Large intestine (tissue), 3 donors: ENCODE results near the gene MYOCOS. TPM values are rescaled to one million over a fixed set of nuclear protein-coding genes. Genes with fewer than 3 reads are reported as not detected.

Experiments
- DNase-seq, 2 donors: peaks; one replicate each; pipeline versions ENCODE4 v3.0.0 to v3.0.0-alpha.2; 2013
- H3K27ac ChIP-seq: one replicate; pipeline ENCODE4 v1.5.1; 2013; ENCODE audit warnings: low read length
- H3K27me3 ChIP-seq: 2 replicates; pipeline ENCODE4 v1.6.1; 2013; ENCODE audit warnings: low read length; ENCODE audit not compliant: control insufficient read depth, insufficient read depth
- H3K36me3 ChIP-seq: 2 replicates; pipeline ENCODE4 v1.6.1; 2013; ENCODE audit warnings: low read length; ENCODE audit not compliant: control insufficient read depth, insufficient read depth
- H3K4me1 ChIP-seq: one replicate; pipeline ENCODE4 v1.6.1; 2013; ENCODE audit warnings: low read length; ENCODE audit not compliant: control insufficient read depth, insufficient read depth
- H3K4me3 ChIP-seq: one replicate; pipeline ENCODE4 v1.5.1; 2013; ENCODE audit warnings: low read length
- H3K9me3 ChIP-seq: one replicate; pipeline ENCODE4 v1.6.1; 2013; ENCODE audit warnings: mild to moderate bottlenecking, low read depth, low read length, moderate library complexity; ENCODE audit not compliant: control insufficient read depth
- WGBS: methylation state at CpG from one replicate; pipeline ENCODE4 v1.1.5; 2013; ENCODE audit warnings: low lambda C conversion rate; ENCODE audit not compliant: insufficient coverage; 5-methylcytosine and 5-hydroxymethylcytosine counted together
- polyA plus RNA-seq: library from polyadenylated mRNA; unstranded; fragments of 120-200 nt; gene quantifications from one replicate; pipeline ENCODE4 v1.2.1, GENCODE V29; 2013

MYOCOS gene
- polyA plus RNA-seq, 1 donor: not detected

DNA sequence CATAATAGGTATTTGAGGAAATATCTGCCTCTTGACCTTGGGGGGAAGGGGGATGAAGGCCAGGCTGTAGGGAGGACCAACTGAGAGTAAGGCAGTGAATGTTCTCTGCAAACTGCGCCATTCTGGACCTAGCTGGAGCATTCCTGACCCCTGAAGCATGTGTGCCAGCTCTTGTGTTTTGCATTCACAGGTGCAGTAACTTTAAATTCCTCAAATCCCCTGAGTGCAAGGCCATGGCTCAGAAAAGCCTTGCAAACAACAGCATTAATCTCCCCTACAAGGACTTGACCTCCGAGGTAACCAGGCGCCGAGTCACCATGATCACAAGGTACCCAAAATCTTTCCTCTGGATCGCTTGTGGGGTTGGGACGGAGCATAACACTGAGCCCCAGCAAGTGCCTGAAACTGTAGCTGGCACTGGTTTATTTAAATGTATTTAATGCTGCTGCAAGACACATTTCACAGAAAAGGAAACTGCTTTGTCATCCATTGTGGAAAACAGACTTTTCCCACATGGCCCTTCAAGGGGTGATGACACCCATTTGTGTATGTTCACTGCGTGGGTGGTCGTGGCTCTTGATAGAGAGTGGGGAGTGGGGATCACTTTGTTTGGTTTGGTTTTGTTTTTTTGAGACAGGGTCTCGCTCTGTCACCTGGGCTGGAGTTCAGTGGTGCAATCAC is 1.7 kb downstream of the MYOCOS start:
- DNase-seq: no peak
- no CpG with 5 or more reads among the region's 9 CpGs for WGBS
- H3K9me3 ChIP-seq: no peaks in the 10 kb centered on the region
- no peaks in the 10 kb centered on the region for H3K36me3 ChIP-seq
- peaks cover 3% of the 10 kb centered on the region for H3K27me3 ChIP-seq
- no peak overlapping the region for H3K4me3 ChIP-seq
- H3K27ac ChIP-seq: no peak overlapping the region
- H3K4me1 ChIP-seq: no peaks in the 10 kb centered on the region

DNA sequence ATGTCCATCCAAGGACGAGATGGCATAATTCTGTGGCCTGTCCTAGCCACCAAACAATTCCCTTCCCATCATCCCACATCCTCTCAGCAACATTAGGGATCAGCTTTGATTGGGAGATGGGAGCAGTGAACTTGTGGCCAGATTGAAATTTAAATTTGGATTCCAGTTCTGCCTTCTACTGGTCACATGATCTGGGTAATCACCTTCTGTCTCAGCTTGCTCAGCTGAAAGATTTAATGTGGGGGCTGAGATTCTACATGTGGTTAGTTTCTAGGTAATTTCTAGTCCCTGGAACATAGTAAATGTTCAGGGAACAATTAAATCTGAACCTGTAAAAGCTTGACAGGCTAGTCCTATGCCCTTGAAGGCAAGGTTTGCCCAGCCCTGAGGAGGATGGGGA is 3.2 kb downstream of the MYOCOS start:
- Histone ChIP-seq H3K27me3 (peaks cover 3% of the 10 kb centered on the region), H3K9me3 (no peaks in the 10 kb centered on the region), H3K27ac (no peak overlapping the region), H3K4me3 (no peak overlapping the region), H3K4me1 (no peaks in the 10 kb centered on the region), H3K36me3 (no peaks in the 10 kb centered on the region)
- no CpG with 5 or more reads among the region's 1 CpG for WGBS
- no peak for DNase-seq

- WGBS: 100% methylated on average over 1 of the region's 5 CpGs
- Histone ChIP-seq H3K9me3 (no peaks in the 10 kb centered on the region), H3K27me3 (peaks cover 2% of the 10 kb centered on the region)
Observed at GRCh38 chr1:171627020-171627419, 5.0 kb downstream of the MYOCOS start.

DNA sequence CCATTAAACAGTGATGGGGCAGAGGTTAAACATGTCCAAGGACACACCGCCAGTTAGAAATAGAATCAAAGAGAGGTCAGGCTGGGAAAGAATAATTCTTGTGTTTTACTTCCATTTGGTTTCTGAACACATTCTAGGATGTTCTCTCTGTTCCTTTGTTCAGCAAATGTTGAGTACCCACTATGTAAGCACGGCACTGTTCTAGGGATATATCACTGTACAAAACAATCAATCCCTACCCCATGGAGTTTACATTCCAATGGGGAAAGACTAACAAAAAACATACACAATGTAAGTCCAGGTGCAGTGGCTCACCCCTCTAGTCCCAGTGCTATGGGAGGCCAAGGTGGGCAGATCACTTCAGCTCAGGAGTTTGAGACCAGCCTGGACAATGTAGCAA is 6.2 kb downstream of the MYOCOS start:
- no peaks in the 10 kb centered on the region for H3K9me3 ChIP-seq
- H3K27me3 ChIP-seq: no peaks in the 10 kb centered on the region
- no peaks in the 10 kb centered on the region for H3K4me1 ChIP-seq
- no peak overlapping the region for H3K27ac ChIP-seq
- DNase-seq: no peak
- WGBS: 100% methylated on average over 1 of the region's 2 CpGs
- no peak overlapping the region for H3K4me3 ChIP-seq
- no peaks in the 10 kb centered on the region for H3K36me3 ChIP-seq

More at GRCh38 chr1:171627020-171627419, 5.0 kb downstream of the MYOCOS start:
- Histone ChIP-seq H3K4me3 (no peak overlapping the region), H3K36me3 (no peaks in the 10 kb centered on the region), H3K27ac (no peak overlapping the region), H3K4me1 (no peaks in the 10 kb centered on the region)
- DNase-seq: no peak

- no peaks in the 10 kb centered on the region for H3K27me3 ChIP-seq
- H3K4me1 ChIP-seq: no peaks in the 10 kb centered on the region
- no peak overlapping the region for H3K27ac ChIP-seq
- WGBS: no CpG with 5 or more reads among the region's 2 CpGs
- no peak overlapping the region for H3K4me3 ChIP-seq
- DNase-seq: no peak
- no peaks in the 10 kb centered on the region for H3K36me3 ChIP-seq
- no peaks in the 10 kb centered on the region for H3K9me3 ChIP-seq
Observed at GRCh38 chr1:171635661-171636060, 13.6 kb downstream of the MYOCOS start.

DNA sequence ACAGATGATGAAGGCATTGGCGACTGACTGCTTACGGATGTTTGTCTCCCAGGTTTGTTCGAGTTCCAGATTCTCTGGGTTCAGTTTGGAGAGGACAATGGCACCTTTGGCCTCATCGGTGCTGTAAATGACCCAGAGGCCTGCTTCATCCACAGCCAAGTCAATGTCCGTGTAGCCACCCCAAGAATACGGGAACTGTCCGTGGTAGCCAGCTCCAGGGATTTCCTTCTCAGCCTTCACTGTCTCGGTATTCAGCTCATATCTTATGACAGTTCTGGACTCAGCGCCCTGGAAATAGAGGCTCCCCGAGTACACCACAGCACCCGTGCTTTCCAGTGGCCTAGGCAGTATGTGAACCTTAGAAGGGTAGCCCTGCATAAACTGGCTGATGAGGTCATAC is 14.1 kb downstream of the MYOCOS start:
- no CpG with 5 or more reads among the region's 11 CpGs for WGBS
- Histone ChIP-seq H3K9me3 (no peaks in the 10 kb centered on the region), H3K4me1 (no peaks in the 10 kb centered on the region), H3K36me3 (no peaks in the 10 kb centered on the region), H3K27me3 (no peaks in the 10 kb centered on the region), H3K4me3 (no peak overlapping the region), H3K27ac (no peak overlapping the region)
- no peak for DNase-seq

GRCh38 chr1:171637928-171638576 is 16.0 kb downstream of the MYOCOS start:
- H3K4me3 ChIP-seq: no peak overlapping the region
- no peaks in the 10 kb centered on the region for H3K36me3 ChIP-seq
- no peaks in the 10 kb centered on the region for H3K4me1 ChIP-seq
- no peaks in the 10 kb centered on the region for H3K27me3 ChIP-seq
- H3K9me3 ChIP-seq: no peaks in the 10 kb centered on the region
- WGBS: no CpG with 5 or more reads among the region's 4 CpGs
- DNase-seq: no peak
- no peak overlapping the region for H3K27ac ChIP-seq

GRCh38 chr1:171640225-171640624 is 18.2 kb downstream of the MYOCOS start:
- H3K4me1 ChIP-seq: no peaks in the 10 kb centered on the region
- H3K36me3 ChIP-seq: no peaks in the 10 kb centered on the region
- no peak overlapping the region for H3K4me3 ChIP-seq
- no peaks in the 10 kb centered on the region for H3K27me3 ChIP-seq
- no peak overlapping the region for H3K27ac ChIP-seq
- no peak for DNase-seq
- H3K9me3 ChIP-seq: no peaks in the 10 kb centered on the region
- WGBS: no CpG with 5 or more reads among the region's 1 CpG

DNA sequence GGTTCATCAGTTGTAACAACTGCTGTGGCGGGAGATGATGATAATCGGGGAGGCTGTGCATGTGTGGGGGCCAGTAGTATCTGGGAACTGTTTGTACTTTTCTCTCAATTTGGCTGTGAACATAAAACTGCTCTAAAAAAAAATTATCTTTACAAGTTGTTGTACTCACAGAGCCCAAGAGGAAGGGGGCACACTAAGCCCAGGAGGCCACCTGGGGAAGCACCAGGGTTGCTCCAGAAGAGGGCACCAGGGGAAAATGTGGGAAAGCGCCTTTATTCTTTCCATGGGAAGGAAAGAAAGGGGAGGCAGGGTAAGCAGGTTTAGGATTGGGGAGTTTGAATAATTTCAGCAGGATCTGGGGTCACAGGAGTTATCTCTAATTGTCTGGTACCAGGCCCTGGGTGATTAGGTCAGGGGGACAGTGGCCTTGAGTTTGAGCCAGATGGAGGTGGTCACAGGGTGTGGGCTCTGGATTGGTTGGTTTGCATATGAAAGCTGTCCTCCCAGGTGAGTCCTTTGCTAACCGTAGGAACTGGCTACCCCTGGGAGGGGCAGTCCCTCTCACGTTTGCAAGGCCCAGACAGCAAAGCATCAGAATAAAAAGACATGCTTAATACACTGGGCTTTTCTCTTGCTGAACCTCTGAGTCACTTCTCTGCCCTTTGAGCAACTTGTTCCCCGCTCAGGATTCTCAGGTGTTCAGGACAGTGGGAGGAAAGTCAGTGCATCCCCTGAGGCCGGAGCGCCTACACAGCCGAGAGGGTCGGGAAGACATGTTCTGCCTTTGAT is 19.2 kb downstream of the MYOCOS start:
- Histone ChIP-seq H3K36me3 (no peaks in the 10 kb centered on the region), H3K27me3 (no peaks in the 10 kb centered on the region), H3K4me3 (no peak overlapping the region), H3K4me1 (no peaks in the 10 kb centered on the region), H3K27ac (no peak overlapping the region), H3K9me3 (no peaks in the 10 kb centered on the region)
- no peak for DNase-seq
- no CpG with 5 or more reads among the region's 10 CpGs for WGBS

- WGBS: no CpG with 5 or more reads among the region's 4 CpGs
- Histone ChIP-seq H3K27me3 (no peaks in the 10 kb centered on the region), H3K9me3 (no peaks in the 10 kb centered on the region), H3K36me3 (no peaks in the 10 kb centered on the region), H3K27ac (no peak overlapping the region), H3K4me3 (no peak overlapping the region), H3K4me1 (no peaks in the 10 kb centered on the region)
- no peak for DNase-seq
Observed at GRCh38 chr1:171642197-171642596, 20.2 kb downstream of the MYOCOS start.
